ENCODE measurements around the gene CEP295NL. TPM values are rescaled to one million over a fixed set of nuclear protein-coding genes. Genes with fewer than 3 reads are reported as not detected.

The CEP295NL gene
- total and polyA plus RNA-seq, 11 donors = 0.23 to 3.3 (median 0.52) TPM

- Histone ChIP-seq H3K27me3 (no peaks in the 10 kb centered on the region), H3K36me3 (no peaks in the 10 kb centered on the region), H3K4me3 (peak overlapping the region in 9 of 12 donors; percentile 25 to 49 (median 39)), H3K27ac (peak overlapping the region; percentile 59 to 94 (median 80)), H3K9me3 (no peaks in the 10 kb centered on the region), H3K4me1 (peaks cover 4 to 36% (median 26%) of the 10 kb centered on the region in 12 donors)
- no peak for TF ChIP-seq POLR2A (IDR thresholded peaks at IDR 0.05)
- TF ChIP-seq, protein P1, sequence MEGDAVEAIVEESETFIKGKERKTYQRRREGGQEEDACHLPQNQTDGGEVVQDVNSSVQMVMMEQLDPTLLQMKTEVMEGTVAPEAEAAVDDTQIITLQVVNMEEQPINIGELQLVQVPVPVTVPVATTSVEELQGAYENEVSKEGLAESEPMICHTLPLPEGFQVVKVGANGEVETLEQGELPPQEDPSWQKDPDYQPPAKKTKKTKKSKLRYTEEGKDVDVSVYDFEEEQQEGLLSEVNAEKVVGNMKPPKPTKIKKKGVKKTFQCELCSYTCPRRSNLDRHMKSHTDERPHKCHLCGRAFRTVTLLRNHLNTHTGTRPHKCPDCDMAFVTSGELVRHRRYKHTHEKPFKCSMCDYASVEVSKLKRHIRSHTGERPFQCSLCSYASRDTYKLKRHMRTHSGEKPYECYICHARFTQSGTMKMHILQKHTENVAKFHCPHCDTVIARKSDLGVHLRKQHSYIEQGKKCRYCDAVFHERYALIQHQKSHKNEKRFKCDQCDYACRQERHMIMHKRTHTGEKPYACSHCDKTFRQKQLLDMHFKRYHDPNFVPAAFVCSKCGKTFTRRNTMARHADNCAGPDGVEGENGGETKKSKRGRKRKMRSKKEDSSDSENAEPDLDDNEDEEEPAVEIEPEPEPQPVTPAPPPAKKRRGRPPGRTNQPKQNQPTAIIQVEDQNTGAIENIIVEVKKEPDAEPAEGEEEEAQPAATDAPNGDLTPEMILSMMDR (IDR thresholded peaks at IDR 0.05) = no peak
- DNase-seq (peak; percentile 93 to 96 (median 94)), ATAC-seq (peak; percentile 80 to 91 (median 86))
- 3 to 8% (median 4%) methylated on average over 11 to 16 of the region's 16 CpGs for WGBS, 4 donors
- intact Hi-C loops (cut with DNase I) = loop anchor here in 2 of 10 donors (5.0 kb wide), 2 partner anchors 38 to 52 kb away; no protein-coding TSS in a partner anchor
Observed at GRCh38 chr17:78933959-78934568, 31.1 kb upstream of the CEP295NL start.

- peak overlapping the region; percentile 59 to 94 (median 80) for H3K27ac ChIP-seq
- peaks cover 4 to 36% (median 26%) of the 10 kb centered on the region in 12 donors for H3K4me1 ChIP-seq
- peak overlapping the region in 8 of 12 donors; percentile 25 to 49 (median 36) for H3K4me3 ChIP-seq
- TF ChIP-seq, protein P1 (IDR thresholded peaks at IDR 0.05) = no peak
- TF ChIP-seq POLR2A (IDR thresholded peaks at IDR 0.05) = no peak
- peak in 3 of 4 donors; percentile 37 to 62 (median 38) for ATAC-seq
- no peaks in the 10 kb centered on the region for H3K27me3 ChIP-seq
- H3K36me3 ChIP-seq = no peaks in the 10 kb centered on the region
- intact Hi-C loops (cut with DNase I) = loop anchor here in 2 of 10 donors (5.0 kb wide), 2 partner anchors 39 to 51 kb away; no protein-coding TSS in a partner anchor
- peak in 3 of 5 donors; percentile 49 to 82 (median 80) for DNase-seq
- WGBS, 4 donors = 68 to 74% (median 71%) methylated on average over 17 to 18 of the region's 18 CpGs
- H3K9me3 ChIP-seq = no peaks in the 10 kb centered on the region
Observed at GRCh38 chr17:78933025-78933958, 30.3 kb upstream of the CEP295NL start.

GRCh38 chr17:78929908-78930775 is 27.1 kb upstream of the CEP295NL start:
- intact Hi-C loops (cut with DNase I) = loop anchor here in 5 of 10 donors (5.0 to 10.0 kb wide), 4 partner anchors 42 to 65 kb away; partner anchors contain the start of gene LGALS3BP (in 1 of the 5)
- WGBS, 4 donors = 40 to 60% (median 51%) methylated on average over 22 to 31 of the region's 31 CpGs
- H3K36me3 ChIP-seq = no peaks in the 10 kb centered on the region
- no peaks in the 10 kb centered on the region for H3K27me3 ChIP-seq
- H3K9me3 ChIP-seq = no peaks in the 10 kb centered on the region
- DNase-seq (peak in 2 of 5 donors; percentile 56 to 72), ATAC-seq (peak in 1 of 4 donors; percentile 12)
- peak overlapping the region in 1 of 12 donors; percentile 38 for H3K27ac ChIP-seq
- H3K4me1 ChIP-seq = peaks cover 4 to 35% (median 27%) of the 10 kb centered on the region in 12 donors
- TF ChIP-seq POLR2A (IDR thresholded peaks at IDR 0.05) = no peak
- TF ChIP-seq, protein P1 (IDR thresholded peaks at IDR 0.05) = no peak
- H3K4me3 ChIP-seq = no peak overlapping the region
